ENCODE measurements around the gene CD164L2.

The CD164L2 gene

GRCh38 chr1:27346991-27347624 is 36.0 kb downstream of the CD164L2 start:
- DNase-seq (ENCODE audit: low read depth) = no peak

- no peak for DNase-seq (ENCODE audit: low read depth)
Measured at GRCh38 chr1:27346357-27346756, 36.8 kb downstream of the CD164L2 start.

- DNase-seq (ENCODE audit: low read depth) = no peak
Measured at GRCh38 chr1:27345272-27345671, 37.9 kb downstream of the CD164L2 start.

- DNase-seq (ENCODE audit: low read depth) = no peak
Measured at GRCh38 chr1:27343639-27344025, 39.5 kb downstream of the CD164L2 start.

- no peak for DNase-seq (ENCODE audit: low read depth)
Measured at GRCh38 chr1:27342778-27343638, 40.1 kb downstream of the CD164L2 start.

GRCh38 chr1:27342391-27342777 is 40.7 kb downstream of the CD164L2 start:
- DNase-seq (ENCODE audit: low read depth) = no peak

GRCh38 chr1:27341525-27342252 is 41.4 kb downstream of the CD164L2 start, which contains the start of gene SYTL1:
TSS of gene SYTL1 (plus strand) at chr1:27342022. CDS start at chr1:27345335, 3,313 bp downstream.
- no peak for DNase-seq (ENCODE audit: low read depth)

GRCh38 chr1:27339213-27339612 is 43.9 kb downstream of the CD164L2 start:
- DNase-seq (ENCODE audit: low read depth) = no peak

- DNase-seq (ENCODE audit: low read depth) = no peak
Measured at GRCh38 chr1:27338751-27339150, 44.4 kb downstream of the CD164L2 start.

- DNase-seq (ENCODE audit: low read depth) = no peak
Measured at GRCh38 chr1:27336756-27337155, 46.4 kb downstream of the CD164L2 start.

GRCh38 chr1:27335506-27336422 is 47.4 kb downstream of the CD164L2 start:
- DNase-seq (ENCODE audit: low read depth) = no peak

GRCh38 chr1:27333717-27334279 is 49.3 kb downstream of the CD164L2 start:
- no peak for DNase-seq (ENCODE audit: low read depth)

GRCh38 chr1:27332536-27333281 is 50.4 kb downstream of the CD164L2 start:
- no peak for DNase-seq (ENCODE audit: low read depth)

GRCh38 chr1:27331922-27332321 is 51.2 kb downstream of the CD164L2 start:
- DNase-seq (ENCODE audit: low read depth) = no peak

- DNase-seq (ENCODE audit: low read depth) = no peak
Measured at GRCh38 chr1:27331426-27331825, 51.7 kb downstream of the CD164L2 start.

GRCh38 chr1:27330786-27331185 is 52.3 kb downstream of the CD164L2 start:
- DNase-seq (ENCODE audit: low read depth) = no peak

Measured in stimulated activated CD8-positive, alpha-beta memory T cell treated with anti-CD3 and anti-CD28 coated beads, Interleukin-15, amount 100 ng/mL, for 24 hours (primary cell).